Dermis blood vessel endothelial cell (primary cell): ENCODE measurements around the gene THEM5. TPM values are rescaled to one million over a fixed set of nuclear protein-coding genes. Genes with fewer than 3 reads are reported as not detected.

ENCODE experiments used
- DNase-seq: peaks from one replicate; pipeline ENCODE4 v3.0.0; 2010
- total RNA-seq: library from RNA; depleted of rRNA; stranded (reverse); fragments of >200 nt; gene quantifications from 2 replicates; pipeline ENCODE4 v1.2.3, GENCODE V29; 2014

Gene THEM5
- total RNA-seq, 1 donor from 2014 or later: 0.17 TPM

DNA sequence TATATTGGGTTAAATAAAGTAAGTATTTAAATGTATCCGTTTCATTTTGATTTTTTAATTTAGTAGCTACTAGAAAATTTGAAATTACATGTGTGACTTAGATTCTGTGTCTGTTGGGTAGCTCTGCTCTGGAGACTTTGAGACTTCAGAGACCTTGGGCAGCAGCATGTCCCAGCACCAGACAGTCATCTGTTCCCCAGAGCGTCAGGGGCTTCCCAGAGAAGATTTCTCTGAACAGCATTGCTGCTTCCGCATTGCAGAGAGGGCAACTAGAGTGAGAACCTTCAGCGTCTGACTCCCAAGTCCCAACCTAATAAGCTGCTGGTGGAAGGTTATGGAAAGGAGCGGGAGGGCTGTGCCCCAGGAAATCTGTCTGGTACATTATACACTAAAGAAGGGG is 54.9 kb downstream of the THEM5 start:
- DNase-seq: no peak

Other genes with a start within 250 kb of the THEM5 start
- gene SNX27, start 241.7 kb downstream of the THEM5 start, total RNA-seq: 15.8 and 24.3 TPM in 2 replicates
- gene CELF3, start 136.9 kb downstream of the THEM5 start, total RNA-seq: not detected in 2 replicates
- not detected in 2 replicates for gene RIIAD1, start 132.2 kb downstream of the THEM5 start, total RNA-seq
- 92.7 and 97.3 TPM in 2 replicates for gene MRPL9, start 90.2 kb downstream of the THEM5 start, total RNA-seq
- gene TDRKH, start 63.2 kb downstream of the THEM5 start, total RNA-seq: 4.6 and 9.6 TPM in 2 replicates
- gene LINGO4, start 48.3 kb downstream of the THEM5 start, total RNA-seq: not detected in 2 replicates
- gene RORC, start 21.9 kb downstream of the THEM5 start, total RNA-seq: under 0.01 TPM in 1 of 2 replicates, not detected in the other
- gene C2CD4D, start 13.9 kb downstream of the THEM5 start, total RNA-seq: 0.09 TPM in 1 of 2 replicates, not detected in the other
- gene THEM4, start 55.8 kb upstream of the THEM5 start, total RNA-seq: 5.1 and 12.1 TPM in 2 replicates
- gene S100A10, start 140.1 kb upstream of the THEM5 start, total RNA-seq: 148 and 239 TPM in 2 replicates
- gene S100A11, start 183.3 kb upstream of the THEM5 start, total RNA-seq: 12.3 and 24.6 TPM in 2 replicates
- not detected in 2 replicates for gene TCHHL1, start 235.4 kb upstream of the THEM5 start, total RNA-seq